Sigmoid colon (tissue), 4 donors: ENCODE results near the gene FCGR2B.

Experiments used
- EP300 ChIP-seq, 4 donors: sonication (generic); formaldehyde crosslinking; IDR thresholded peaks; one replicate each; pipeline ENCODE4 v1.6.1; 2017; ENCODE audit warnings: antibody characterized with exemption in 4 of 4
- POLR2A ChIP-seq, 2 donors: fragments of 450-650 bp; IDR thresholded peaks; one replicate each; pipeline ENCODE4 v1.6.1; 2016; ENCODE audit warnings: antibody characterized with exemption in 2 of 2, mild to moderate bottlenecking in 2 of 2, moderate library complexity in 2 of 2
- TF ChIP-seq, protein P1 (sequence below), 4 experiments: fragments of 450-650 bp in 3 of 4; fragments of 200-600 bp in 1 of 4; IDR thresholded peaks; one replicate each; pipeline ENCODE4 v1.5.1; 2016 to 2019; ENCODE audit warnings: antibody characterized with exemption in 4 of 4, mild to moderate bottlenecking in 3 of 4, moderate library complexity in 2 of 4

GRCh38 chr1:161706113-161706481 is 43.2 kb downstream of the FCGR2B start:
- TF ChIP-seq POLR2A (IDR thresholded peaks at IDR 0.05) (no peak), EP300 (IDR thresholded peaks at IDR 0.05) (no peak)
- TF ChIP-seq, protein P1, sequence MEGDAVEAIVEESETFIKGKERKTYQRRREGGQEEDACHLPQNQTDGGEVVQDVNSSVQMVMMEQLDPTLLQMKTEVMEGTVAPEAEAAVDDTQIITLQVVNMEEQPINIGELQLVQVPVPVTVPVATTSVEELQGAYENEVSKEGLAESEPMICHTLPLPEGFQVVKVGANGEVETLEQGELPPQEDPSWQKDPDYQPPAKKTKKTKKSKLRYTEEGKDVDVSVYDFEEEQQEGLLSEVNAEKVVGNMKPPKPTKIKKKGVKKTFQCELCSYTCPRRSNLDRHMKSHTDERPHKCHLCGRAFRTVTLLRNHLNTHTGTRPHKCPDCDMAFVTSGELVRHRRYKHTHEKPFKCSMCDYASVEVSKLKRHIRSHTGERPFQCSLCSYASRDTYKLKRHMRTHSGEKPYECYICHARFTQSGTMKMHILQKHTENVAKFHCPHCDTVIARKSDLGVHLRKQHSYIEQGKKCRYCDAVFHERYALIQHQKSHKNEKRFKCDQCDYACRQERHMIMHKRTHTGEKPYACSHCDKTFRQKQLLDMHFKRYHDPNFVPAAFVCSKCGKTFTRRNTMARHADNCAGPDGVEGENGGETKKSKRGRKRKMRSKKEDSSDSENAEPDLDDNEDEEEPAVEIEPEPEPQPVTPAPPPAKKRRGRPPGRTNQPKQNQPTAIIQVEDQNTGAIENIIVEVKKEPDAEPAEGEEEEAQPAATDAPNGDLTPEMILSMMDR (IDR thresholded peaks at IDR 0.05), result no peak
